Natural killer cell (primary cell): ENCODE data around the gene DEPP1. TPM values are rescaled to one million over a fixed set of nuclear protein-coding genes. Genes with fewer than 3 reads are reported as not detected.

ENCODE experiments used
- ATAC-seq, 3 donors: fragments of 150-1000 bp in 2 of 3; fragments of 200-7000 bp in 1 of 3; cut with Tn5 transposase; 1 replicate in 1 of 3; 2 replicates in 2 of 3; pipeline ENCODE4 v1.10.0; 2021; ENCODE audit warnings: mild to moderate bottlenecking in 2 of 3, moderate library complexity in 2 of 3
- DNase-seq, 2 donors: peaks; one replicate each; pipeline versions ENCODE4 v3.0.0 to v3.0.0-alpha.2; 2013 to 2021; ENCODE audit warnings: mixed read lengths in 1 of 2
- H3K27ac ChIP-seq: one replicate; pipeline ENCODE4 v1.5.1; 2013; ENCODE audit warnings: mild to moderate bottlenecking, low read length
- H3K27me3 ChIP-seq: one replicate; pipeline ENCODE4 v1.6.1; 2013; ENCODE audit warnings: low read length; ENCODE audit not compliant: control insufficient read depth, insufficient read depth
- H3K36me3 ChIP-seq: one replicate; pipeline ENCODE4 v1.6.1; 2013; ENCODE audit warnings: low read length; ENCODE audit not compliant: control insufficient read depth, insufficient read depth
- H3K4me1 ChIP-seq: one replicate; pipeline ENCODE4 v1.6.1; 2013; ENCODE audit warnings: low read length; ENCODE audit not compliant: control insufficient read depth, insufficient read depth
- H3K4me3 ChIP-seq: one replicate; pipeline ENCODE4 v1.5.1; 2013; ENCODE audit warnings: low read length
- H3K9me3 ChIP-seq: one replicate; pipeline ENCODE4 v1.6.1; 2013; ENCODE audit warnings: low read length; ENCODE audit not compliant: control insufficient read depth, insufficient read depth
- H3K27ac Mint-ChIP-seq, 2 donors: one replicate each; pipeline ENCODE4 v1.8.0; 2022; ENCODE audit warnings: mild to moderate bottlenecking in 2 of 2, mixed read lengths in 2 of 2, moderate library complexity in 1 of 2
- H3K27me3 Mint-ChIP-seq, 2 donors: one replicate each; pipeline ENCODE4 v1.8.0; 2022; ENCODE audit warnings: low read depth in 2 of 2, mixed read lengths in 2 of 2
- H3K36me3 Mint-ChIP-seq: one replicate; pipeline ENCODE4 v1.8.0; 2022; ENCODE audit warnings: mixed read lengths
- H3K4me1 Mint-ChIP-seq, 2 donors: one replicate each; pipeline ENCODE4 v1.8.0; 2022; ENCODE audit warnings: mixed read lengths in 2 of 2
- H3K4me3 Mint-ChIP-seq: one replicate; pipeline ENCODE4 v1.8.0; 2022; ENCODE audit warnings: mild to moderate bottlenecking, moderate library complexity, mixed read lengths
- H3K9me3 Mint-ChIP-seq, 2 donors: one replicate each; pipeline ENCODE4 v1.8.0; 2022; ENCODE audit warnings: mixed read lengths in 2 of 2
- WGBS: methylation state at CpG from one replicate; pipeline ENCODE4 v1.1.7; 2013; ENCODE audit warnings: missing lambda C conversion rate; ENCODE audit not compliant: insufficient coverage; 5-methylcytosine and 5-hydroxymethylcytosine counted together
- intact Hi-C: fragments of 100-400 bp; cut with micrococcal nuclease; formaldehyde crosslinking; loops from one replicate; pipeline ENCODE4 v1.14.2; 2022
- total RNA-seq, 4 donors: library from RNA; stranded (reverse); fragments of 120-200 nt in 1 of 4; gene quantifications; one replicate each; pipeline versions ENCODE4 v1.2.3 to v1.2.4, GENCODE V29; 2013 to 2022
- TF ChIP-seq, protein P1 (sequence below): fragments of 200-600 bp; IDR thresholded peaks from one replicate; pipeline ENCODE4 v1.8.0; 2022; ENCODE audit warnings: antibody characterized with exemption

The DEPP1 gene
- total RNA-seq, 3 donors from 2014 or later (not counting 1 experiment from before 2014, with no cell fraction given): not detected

DNA sequence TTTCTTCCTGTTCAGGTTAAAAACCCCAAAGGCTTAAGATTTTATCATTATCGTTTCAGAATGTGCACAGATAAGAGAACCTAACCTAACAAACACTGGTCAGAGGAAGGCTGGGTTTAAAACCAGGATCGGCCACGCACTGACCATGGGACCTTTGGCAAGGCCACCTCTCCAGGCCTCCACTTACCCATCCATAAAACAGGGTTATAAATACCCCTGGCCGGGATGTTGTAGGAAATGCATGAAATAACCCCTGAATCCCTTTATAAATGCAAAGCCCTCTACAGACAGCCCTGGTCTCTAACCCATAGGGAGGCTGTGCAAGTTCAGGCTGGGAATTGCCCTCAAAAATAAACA lies 418 bp downstream of the DEPP1 start:
- DNase-seq (no peak), ATAC-seq (no peak)
- no peaks in the 10 kb centered on the region for H3K36me3 ChIP-seq
- no peaks in the 10 kb centered on the region for H3K36me3 Mint-ChIP-seq
- H3K9me3 ChIP-seq: no peaks in the 10 kb centered on the region
- no peak overlapping the region for H3K27ac Mint-ChIP-seq
- H3K9me3 Mint-ChIP-seq: no peaks in the 10 kb centered on the region
- WGBS: 34% methylated on average over 4 of the region's 4 CpGs
- TF ChIP-seq, protein P1, sequence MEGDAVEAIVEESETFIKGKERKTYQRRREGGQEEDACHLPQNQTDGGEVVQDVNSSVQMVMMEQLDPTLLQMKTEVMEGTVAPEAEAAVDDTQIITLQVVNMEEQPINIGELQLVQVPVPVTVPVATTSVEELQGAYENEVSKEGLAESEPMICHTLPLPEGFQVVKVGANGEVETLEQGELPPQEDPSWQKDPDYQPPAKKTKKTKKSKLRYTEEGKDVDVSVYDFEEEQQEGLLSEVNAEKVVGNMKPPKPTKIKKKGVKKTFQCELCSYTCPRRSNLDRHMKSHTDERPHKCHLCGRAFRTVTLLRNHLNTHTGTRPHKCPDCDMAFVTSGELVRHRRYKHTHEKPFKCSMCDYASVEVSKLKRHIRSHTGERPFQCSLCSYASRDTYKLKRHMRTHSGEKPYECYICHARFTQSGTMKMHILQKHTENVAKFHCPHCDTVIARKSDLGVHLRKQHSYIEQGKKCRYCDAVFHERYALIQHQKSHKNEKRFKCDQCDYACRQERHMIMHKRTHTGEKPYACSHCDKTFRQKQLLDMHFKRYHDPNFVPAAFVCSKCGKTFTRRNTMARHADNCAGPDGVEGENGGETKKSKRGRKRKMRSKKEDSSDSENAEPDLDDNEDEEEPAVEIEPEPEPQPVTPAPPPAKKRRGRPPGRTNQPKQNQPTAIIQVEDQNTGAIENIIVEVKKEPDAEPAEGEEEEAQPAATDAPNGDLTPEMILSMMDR: no peak
- no peak overlapping the region for H3K4me3 Mint-ChIP-seq
- H3K27me3 ChIP-seq: no peaks in the 10 kb centered on the region
- H3K27ac ChIP-seq: no peak overlapping the region
- H3K4me1 Mint-ChIP-seq: peaks cover 20 to 21% of the 10 kb centered on the region in 2 donors
- intact Hi-C loops: no loop called here
- H3K27me3 Mint-ChIP-seq: no peaks in the 10 kb centered on the region
- no peak overlapping the region for H3K4me3 ChIP-seq
- peaks cover 20% of the 10 kb centered on the region for H3K4me1 ChIP-seq

DNA sequence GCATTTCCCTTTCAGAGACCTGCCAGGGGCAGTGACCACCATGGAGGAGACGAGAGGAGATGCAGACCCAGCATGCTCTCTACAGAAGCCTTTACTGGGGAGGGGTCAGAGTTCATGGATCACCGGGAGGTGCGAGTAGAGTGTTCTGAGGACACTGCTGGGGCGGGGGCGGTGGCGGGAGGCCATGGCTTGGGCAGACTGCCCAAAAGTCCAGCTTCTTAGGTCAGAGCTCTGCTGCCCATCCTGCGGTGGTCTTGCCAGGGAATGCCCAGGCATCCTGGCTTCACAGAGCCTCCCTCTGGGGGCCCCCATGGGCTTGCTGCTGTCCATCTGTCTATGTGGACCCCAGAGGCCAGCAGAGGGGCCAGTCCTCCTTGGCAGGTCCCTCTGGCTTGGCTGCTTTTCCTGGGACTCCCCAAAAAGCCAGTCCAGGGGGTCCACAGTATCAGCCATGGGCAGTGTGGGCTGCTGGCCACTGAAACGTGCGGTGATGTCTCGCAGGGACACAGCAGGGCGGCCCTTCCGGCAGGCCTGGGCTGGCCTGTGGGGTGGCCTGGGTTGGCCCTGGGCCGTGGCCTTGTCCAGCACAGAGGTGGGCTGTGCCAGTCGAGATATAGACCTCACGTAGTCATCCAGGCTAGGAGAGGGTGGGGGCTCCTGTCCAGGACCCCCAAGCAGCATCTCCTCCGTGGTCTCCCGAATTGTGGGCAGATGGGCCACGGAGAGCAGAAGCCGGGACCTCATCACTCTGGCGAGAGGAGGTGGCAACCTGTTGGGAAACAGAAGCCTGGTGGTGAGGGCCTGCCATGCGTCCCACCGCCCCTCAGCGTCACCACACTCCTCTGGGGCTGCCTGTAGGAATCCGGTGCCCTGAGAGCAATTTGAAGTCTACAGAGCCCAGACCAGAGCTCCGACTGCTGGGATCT lies 1.1 kb downstream of the DEPP1 start:
- WGBS: 74% methylated on average over 25 of the region's 25 CpGs
- H3K27me3 Mint-ChIP-seq: no peaks in the 10 kb centered on the region
- Histone ChIP-seq H3K27me3 (no peaks in the 10 kb centered on the region), H3K4me3 (no peak overlapping the region), H3K9me3 (no peaks in the 10 kb centered on the region), H3K27ac (no peak overlapping the region), H3K36me3 (no peaks in the 10 kb centered on the region), H3K4me1 (peaks cover 27% of the 10 kb centered on the region)
- H3K36me3 Mint-ChIP-seq: no peaks in the 10 kb centered on the region
- no peak for ATAC-seq
- peaks cover 21 to 27% of the 10 kb centered on the region in 2 donors for H3K4me1 Mint-ChIP-seq
- H3K27ac Mint-ChIP-seq: no peak overlapping the region
- TF ChIP-seq, protein P1: no peak
- no peak overlapping the region for H3K4me3 Mint-ChIP-seq
- DNase-seq: no peak
- intact Hi-C loops: no loop called here
- H3K9me3 Mint-ChIP-seq: no peaks in the 10 kb centered on the region

DNA sequence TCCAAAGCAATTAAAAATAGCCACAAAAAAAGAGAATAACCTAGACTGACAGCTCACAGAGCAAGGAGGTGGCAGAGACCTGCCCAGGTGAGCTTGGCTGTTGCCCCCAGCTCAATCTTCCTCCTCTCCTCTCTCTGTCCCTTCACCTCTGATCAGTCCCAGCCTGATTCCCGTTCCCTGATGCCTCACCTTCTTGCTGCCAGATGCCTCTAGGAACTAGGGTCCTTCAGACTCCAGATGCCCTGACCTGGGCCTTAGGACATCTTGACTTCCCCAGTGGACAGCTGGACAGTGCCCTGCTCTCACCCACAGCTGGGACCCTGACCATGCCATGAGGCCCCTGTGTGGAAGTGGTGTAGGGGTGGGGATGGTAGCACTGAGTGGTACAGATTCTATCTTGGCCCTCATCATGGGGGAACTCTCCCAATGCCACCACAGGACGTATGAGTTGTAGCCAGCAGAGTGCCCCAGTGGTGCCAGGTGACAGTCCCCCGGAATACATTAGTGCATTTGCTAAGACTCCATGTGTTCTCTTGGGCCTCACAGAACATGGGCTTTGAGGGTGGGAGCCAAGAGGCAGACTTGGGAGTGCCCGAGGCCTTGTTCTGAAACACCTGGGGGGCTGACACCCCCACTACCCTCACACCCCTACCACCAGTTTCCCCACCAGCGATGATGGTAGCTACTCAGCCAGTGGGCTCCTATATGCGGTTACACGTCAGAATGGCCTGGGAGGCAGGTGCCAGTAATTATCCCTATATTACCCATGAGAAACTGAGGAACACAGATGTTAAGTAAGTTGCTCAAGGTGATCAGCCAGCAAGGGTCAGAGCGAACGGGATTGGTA lies 2.0 kb downstream of the DEPP1 start:
- intact Hi-C loops: no loop called here
- no peak overlapping the region for H3K4me3 ChIP-seq
- WGBS: 93% methylated on average over 9 of the region's 9 CpGs
- H3K4me1 Mint-ChIP-seq: peaks cover 21 to 34% of the 10 kb centered on the region in 2 donors
- ATAC-seq (no peak), DNase-seq (no peak)
- H3K27me3 Mint-ChIP-seq: no peaks in the 10 kb centered on the region
- no peak overlapping the region for H3K27ac ChIP-seq
- H3K9me3 ChIP-seq: no peaks in the 10 kb centered on the region
- H3K36me3 Mint-ChIP-seq: no peaks in the 10 kb centered on the region
- TF ChIP-seq, protein P1: no peak
- H3K36me3 ChIP-seq: no peaks in the 10 kb centered on the region
- peaks cover 33% of the 10 kb centered on the region for H3K4me1 ChIP-seq
- H3K27me3 ChIP-seq: no peaks in the 10 kb centered on the region
- H3K9me3 Mint-ChIP-seq: no peaks in the 10 kb centered on the region
- H3K4me3 Mint-ChIP-seq: peak overlapping the region; percentile 21
- H3K27ac Mint-ChIP-seq: no peak overlapping the region
